IPS-18c (cell line): ENCODE data around the gene PPFIBP1.
"Not testable (repeated sequence)": the region's sequence is repeated elsewhere in the genome, so short reads cannot be mapped to it uniquely, and the experiment has no call there.

ENCODE experiments used
- H3K4me3 ChIP-seq: 2 replicates; pipeline ENCODE4 v1.7.0; 2013; ENCODE audit warnings: low read depth, mild to moderate bottlenecking, low read length, moderate library complexity; ENCODE audit not compliant: insufficient read depth
- H3K9me3 ChIP-seq: one replicate; pipeline ENCODE4 v1.6.1; 2013; ENCODE audit warnings: mild to moderate bottlenecking, low read length, moderate library complexity; ENCODE audit not compliant: control insufficient read depth, insufficient read depth

The PPFIBP1 gene

DNA sequence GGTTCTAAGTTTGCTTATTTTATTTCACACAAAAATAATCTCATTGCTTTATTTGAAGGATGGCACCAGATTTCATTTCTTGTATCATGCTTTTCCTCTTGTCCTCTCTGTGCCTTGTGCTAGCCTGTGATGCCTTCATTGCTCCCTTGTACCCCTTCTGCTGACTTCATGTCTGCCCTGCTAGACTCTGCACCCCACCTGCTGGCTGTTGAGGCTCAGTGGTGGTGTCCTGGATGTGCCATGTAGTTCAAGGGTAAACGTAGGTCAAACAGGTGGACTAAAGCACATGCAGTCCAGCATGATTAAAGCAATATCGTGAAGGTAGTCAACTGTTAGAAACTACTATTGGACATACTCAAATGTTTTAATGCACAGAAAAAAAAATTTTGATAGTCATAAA lies 208.3 kb downstream of the PPFIBP1 start:
- Histone ChIP-seq H3K4me3 (no peak overlapping the region), H3K9me3 (no peaks in the 10 kb centered on the region)

DNA sequence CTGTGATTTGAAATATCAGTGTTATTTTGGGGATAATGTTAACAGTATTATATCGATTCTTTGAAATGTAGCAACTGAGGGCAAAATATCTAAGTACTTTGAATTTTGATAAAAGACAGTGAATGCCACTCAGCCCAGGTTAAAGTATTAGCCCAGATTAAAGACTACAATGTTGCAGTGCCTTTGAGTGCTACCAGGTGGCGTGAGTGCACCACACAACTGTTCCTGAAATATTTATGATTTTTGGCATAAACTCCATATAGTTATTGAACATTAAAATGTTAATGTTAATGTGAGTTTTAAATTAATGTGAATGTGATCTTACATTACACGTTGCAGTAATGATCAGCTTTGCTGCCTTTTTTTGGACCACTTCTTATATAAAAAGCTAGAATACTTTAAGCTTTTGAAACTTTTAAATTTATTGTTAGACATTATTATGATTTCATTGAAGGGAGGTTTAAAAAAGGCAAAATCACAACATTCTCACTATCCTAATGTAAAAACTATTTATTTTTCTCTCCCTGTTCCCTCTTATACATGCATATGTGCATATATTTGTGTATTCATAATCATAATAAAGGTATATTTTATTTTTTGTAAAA lies 209.1 kb downstream of the PPFIBP1 start:
- no peaks in the 10 kb centered on the region for H3K9me3 ChIP-seq
- no peak overlapping the region for H3K4me3 ChIP-seq

DNA sequence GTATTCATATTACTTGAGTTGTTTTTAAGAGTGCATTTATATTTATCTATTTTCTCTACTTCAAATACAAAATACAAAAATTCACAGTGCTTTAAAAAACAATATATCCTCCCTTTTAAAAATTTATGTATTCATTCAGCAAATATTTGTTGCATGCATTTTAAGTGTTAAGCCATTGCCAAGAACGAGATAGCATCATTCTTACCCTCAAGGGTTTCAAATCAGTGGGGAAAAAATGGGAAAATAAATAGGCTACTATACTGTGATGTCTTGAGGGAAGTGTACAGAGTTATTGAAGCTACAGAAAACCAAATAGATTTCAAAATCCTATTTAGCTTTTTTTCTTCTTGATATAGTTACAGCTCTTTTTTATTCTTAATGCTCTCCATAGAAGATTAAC lies 209.8 kb downstream of the PPFIBP1 start:
- H3K9me3 ChIP-seq, result no peaks in the 10 kb centered on the region

DNA sequence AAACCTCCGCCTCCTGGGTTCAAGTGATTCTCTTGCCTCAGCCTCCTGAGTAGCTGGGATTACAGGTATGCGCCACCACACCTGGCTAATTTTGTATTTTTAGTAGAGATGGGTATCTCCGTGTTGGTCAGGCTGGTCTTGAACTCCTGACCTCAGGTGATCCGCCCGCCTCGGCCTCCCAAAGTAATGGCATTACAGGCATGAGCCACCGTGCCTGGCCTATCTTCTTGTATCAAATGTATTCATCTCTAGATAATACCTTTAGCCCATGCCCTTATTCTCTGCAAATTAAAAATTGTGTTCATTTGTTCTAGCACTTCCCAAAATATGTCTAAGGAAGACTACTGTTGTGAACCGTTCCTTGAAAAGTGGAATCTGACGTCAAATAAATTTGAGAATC lies 210.3 kb downstream of the PPFIBP1 start:
- not testable (repeated sequence) for H3K4me3 ChIP-seq, H3K9me3 ChIP-seq

More for the DNA sequence above, 209.8 kb downstream of the PPFIBP1 start:
- no peak overlapping the region for H3K4me3 ChIP-seq

DNA sequence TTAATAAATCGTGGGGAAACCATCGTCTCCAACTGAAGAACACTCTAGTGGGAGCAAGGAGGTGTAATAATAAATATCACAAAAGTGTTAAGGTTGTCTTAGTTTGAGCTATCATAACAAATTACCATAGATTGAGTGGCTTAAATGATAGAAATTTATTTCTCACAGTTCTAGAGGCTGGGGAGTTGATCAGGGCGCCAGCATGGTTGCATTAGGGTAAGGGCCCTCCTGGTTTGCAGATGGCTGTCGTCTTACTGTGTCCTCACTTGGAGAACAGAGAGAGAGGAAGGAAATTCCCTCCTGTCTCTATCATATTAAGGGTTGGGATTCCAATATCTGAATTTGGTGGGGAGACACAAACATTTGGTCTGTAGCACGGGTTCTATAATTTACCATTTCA lies 219.6 kb downstream of the PPFIBP1 start:
- H3K4me3 ChIP-seq, result no peak overlapping the region
- H3K9me3 ChIP-seq, result no peaks in the 10 kb centered on the region
